ENCODE measurements around the gene LDB2.

GRCh38 chr4:16909281-16909680 lies 10.8 kb upstream of the LDB2 start:
- TF ChIP-seq POLR2A (IDR thresholded peaks at IDR 0.05): no peak
- no peak for TF ChIP-seq CTCF (IDR thresholded peaks at IDR 0.05)

Measured in heart left ventricle (tissue), 13 donors.